ENCODE results near the gene TMEM130. TPM values are rescaled to one million over a fixed set of nuclear protein-coding genes. Genes with fewer than 3 reads are reported as not detected.

TMEM130 gene
- polyA plus RNA-seq, 1 of the 3 experiments (the other 2 are of a cell fraction): 1.2 TPM

DNA sequence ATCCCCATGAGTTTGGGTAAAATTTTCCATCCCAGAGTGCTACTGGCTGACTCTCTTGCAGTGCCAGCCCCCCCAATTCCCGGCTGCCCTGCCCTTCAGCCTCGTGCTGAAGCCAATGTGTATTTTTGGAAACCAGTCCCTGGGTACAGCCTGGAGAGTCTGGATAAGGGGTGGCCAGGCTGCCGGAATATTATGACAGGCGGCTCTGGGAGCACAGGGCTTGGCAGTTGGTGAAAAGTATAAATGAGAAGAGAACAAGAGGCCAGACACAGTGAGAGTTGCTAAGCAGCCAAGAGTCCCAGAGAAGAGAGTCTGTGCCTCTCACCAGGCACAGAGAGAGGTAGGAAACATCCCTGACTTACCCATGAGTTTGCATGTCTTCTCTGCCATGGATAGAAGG is 53.6 kb downstream of the TMEM130 start:
- 44% methylated on average over 4 of the region's 4 CpGs for WGBS (ENCODE audit: low lambda C conversion rate)
- ChIA-PET POLR2A (no interaction called here), CTCF (interaction anchor here (0.7 to 3.8 kb wide), 4 partner anchors 10 to 51 kb away, joined by 3 to 12 read pairs (median 3); no protein-coding TSS in a partner anchor)
- Histone ChIP-seq H3K79me2 (ENCODE audit: insufficient read depth) (no peaks in the 10 kb centered on the region), H3K4me1 (ENCODE audit: control insufficient read depth in 1 of 2, insufficient read depth in 2 of 2, low read depth in 1 of 2, low read length in 1 of 2) (no peaks in the 10 kb centered on the region), H3K36me3 (replicated peaks in 1 of 2; ENCODE audit: control insufficient read depth in 1 of 2, insufficient read depth in 2 of 2, low read length in 1 of 2) (no peaks in the 10 kb centered on the region), H3K27me3 (ENCODE audit: insufficient read depth) (no peaks in the 10 kb centered on the region), H3K27ac (ENCODE audit: low read depth in 2 of 2, low read length in 1 of 2) (no peak overlapping the region), H3K4me2 (no peak overlapping the region), H3K9me3 (no peaks in the 10 kb centered on the region), H3F3A (replicated peaks; ENCODE audit: insufficient read depth) (no peaks in the 10 kb centered on the region), H3K4me3 (ENCODE audit: low read depth in 2 of 2, low read length in 1 of 2) (no peak overlapping the region), H3K9ac (no peak overlapping the region), H2AFZ (ENCODE audit: low read depth) (no peak overlapping the region), H3K9me2 (no peaks in the 10 kb centered on the region), H4K20me1 (ENCODE audit: insufficient read depth) (no peaks in the 10 kb centered on the region)
- no peak for TF ChIP-seq EZH2phosphoT487 (IDR thresholded peaks at IDR 0.05; ENCODE audit: borderline replicate concordance, low read depth)
- TF ChIP-seq, protein P1, sequence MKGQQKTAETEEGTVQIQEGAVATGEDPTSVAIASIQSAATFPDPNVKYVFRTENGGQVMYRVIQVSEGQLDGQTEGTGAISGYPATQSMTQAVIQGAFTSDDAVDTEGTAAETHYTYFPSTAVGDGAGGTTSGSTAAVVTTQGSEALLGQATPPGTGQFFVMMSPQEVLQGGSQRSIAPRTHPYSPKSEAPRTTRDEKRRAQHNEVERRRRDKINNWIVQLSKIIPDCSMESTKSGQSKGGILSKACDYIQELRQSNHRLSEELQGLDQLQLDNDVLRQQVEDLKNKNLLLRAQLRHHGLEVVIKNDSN (IDR thresholded peaks at IDR 0.05; ENCODE audit: borderline replicate concordance, low read depth): no peak
- DNase-seq: no peak

DNA sequence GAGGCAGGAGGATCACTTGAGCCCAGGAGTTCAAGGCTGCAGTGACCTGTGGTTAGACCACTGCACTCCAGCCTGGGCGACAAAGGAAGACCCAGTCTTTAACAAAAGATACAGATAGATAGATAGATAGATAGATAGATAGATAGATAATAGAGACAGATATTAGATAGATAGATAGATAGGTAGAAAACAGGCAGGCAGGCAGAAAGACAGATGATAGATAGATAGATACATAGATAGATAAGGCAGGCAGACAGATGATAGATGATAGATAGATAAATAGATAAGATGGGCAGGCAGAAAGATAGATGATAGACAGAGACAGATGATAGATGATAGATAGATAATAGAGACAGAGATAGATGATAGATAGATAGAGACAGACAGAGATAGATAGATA is 54.5 kb downstream of the TMEM130 start:
- Histone ChIP-seq H3K27me3 (ENCODE audit: insufficient read depth) (no peaks in the 10 kb centered on the region), H3K9me2 (no peaks in the 10 kb centered on the region), H3K9ac (no peak overlapping the region), H3K4me3 (ENCODE audit: low read depth in 2 of 2, low read length in 1 of 2) (no peak overlapping the region), H3F3A (replicated peaks; ENCODE audit: insufficient read depth) (no peaks in the 10 kb centered on the region), H3K79me2 (ENCODE audit: insufficient read depth) (no peaks in the 10 kb centered on the region), H3K27ac (ENCODE audit: low read depth in 2 of 2, low read length in 1 of 2) (no peak overlapping the region), H3K4me1 (ENCODE audit: control insufficient read depth in 1 of 2, insufficient read depth in 2 of 2, low read depth in 1 of 2, low read length in 1 of 2) (peaks cover 0 to 2% of the 10 kb centered on the region in 2 experiments; a peak in 1 of 4 replicates), H4K20me1 (ENCODE audit: insufficient read depth) (no peaks in the 10 kb centered on the region), H3K36me3 (replicated peaks in 1 of 2; ENCODE audit: control insufficient read depth in 1 of 2, insufficient read depth in 2 of 2, low read length in 1 of 2) (no peaks in the 10 kb centered on the region), H3K9me3 (no peaks in the 10 kb centered on the region), H3K4me2 (no peak overlapping the region), H2AFZ (ENCODE audit: low read depth) (no peak overlapping the region)
- POLR2A ChIA-PET: no interaction called here
- CTCF ChIA-PET: interaction anchor here (1.2 to 3.8 kb wide), 3 partner anchors 17 to 394 kb away, joined by 4 to 12 read pairs (median 4); no protein-coding TSS in a partner anchor
- DNase-seq: no peak
- 10% methylated on average over 1 of the region's 1 CpG for WGBS (ENCODE audit: low lambda C conversion rate)
- TF ChIP-seq RCOR1 (IDR thresholded peaks at IDR 0.05; ENCODE audit: low read length) (no peak), TAF1 (IDR thresholded peaks at IDR 0.05; ENCODE audit: borderline replicate concordance, low read depth, low read length) (no peak), CHD2 (IDR thresholded peaks at IDR 0.05; ENCODE audit: low read length, partially characterized antibody) (no peak), POLR2AphosphoS5 (IDR thresholded peaks at IDR 0.05; ENCODE audit: low read depth, low read length) (no peak), NFIC (IDR thresholded peaks at IDR 0.05; ENCODE audit: borderline replicate concordance) (no peak), ZBTB33 (IDR thresholded peaks at IDR 0.05; ENCODE audit: borderline replicate concordance, low read depth) (no peak), EP300 (IDR thresholded peaks at IDR 0.05; ENCODE audit: borderline replicate concordance in 1 of 2, low read depth in 1 of 2, low read length in 1 of 2) (no peak), ELF1 (IDR thresholded peaks at IDR 0.05) (no peak), EZH2phosphoT487 (IDR thresholded peaks at IDR 0.05; ENCODE audit: borderline replicate concordance, low read depth) (no peak), TEAD4 (IDR thresholded peaks at IDR 0.05; ENCODE audit: borderline replicate concordance, insufficient read depth) (no peak), REST (IDR thresholded peaks at IDR 0.05; ENCODE audit: low read depth, low read length) (no peak), MEF2A (IDR thresholded peaks at IDR 0.05; ENCODE audit: borderline replicate concordance, low read depth) (no peak), JUND (IDR thresholded peaks at IDR 0.05) (no peak)
- TF ChIP-seq, protein P1 (IDR thresholded peaks at IDR 0.05; ENCODE audit: borderline replicate concordance, low read depth): no peak

Measured in SK-N-SH (cell line).